Measurements from ENCODE around the gene UBR2.
"Not testable (repeated sequence)": the region's sequence is repeated elsewhere in the genome, so short reads cannot be mapped to it uniquely, and the experiment has no call there.

The UBR2 gene

GRCh38 chr6:42555477-42556457 is 8.1 kb upstream of the UBR2 start:
- DNase-seq = peak; percentile 94

GRCh38 chr6:42556462-42556861 is 7.4 kb upstream of the UBR2 start:
- no peak for DNase-seq

- DNase-seq = not testable (repeated sequence)
Measured at GRCh38 chr6:42559276-42559675, 4.6 kb upstream of the UBR2 start.

GRCh38 chr6:42561986-42562385 is 1.8 kb upstream of the UBR2 start:
- no peak for DNase-seq

GRCh38 chr6:42562788-42563405 is 932 bp upstream of the UBR2 start:
- no peak for DNase-seq

- DNase-seq = peak; percentile 76
Measured at GRCh38 chr6:42564506-42564825, 637 bp downstream of the UBR2 start.

GRCh38 chr6:42565823-42566613 is 2.2 kb downstream of the UBR2 start:
- DNase-seq = peak; percentile 63

- DNase-seq = no peak
Measured at GRCh38 chr6:42566614-42567208, 2.9 kb downstream of the UBR2 start.

GRCh38 chr6:42567237-42567636 is 3.4 kb downstream of the UBR2 start:
- not testable (repeated sequence) for DNase-seq

GRCh38 chr6:42569102-42570028 is 5.5 kb downstream of the UBR2 start:
- peak; percentile 91 for DNase-seq

- peak; percentile 67 for DNase-seq
Measured at GRCh38 chr6:42571611-42572342, 7.9 kb downstream of the UBR2 start.

GRCh38 chr6:42572523-42572922 is 8.7 kb downstream of the UBR2 start:
- DNase-seq = peak; percentile 89

GRCh38 chr6:42576538-42576937 is 12.7 kb downstream of the UBR2 start:
- DNase-seq = not testable (repeated sequence)

- no peak for DNase-seq
Measured at GRCh38 chr6:42598300-42598699, 34.5 kb downstream of the UBR2 start.

GRCh38 chr6:42599558-42599957 is 35.7 kb downstream of the UBR2 start:
- DNase-seq = no peak

GRCh38 chr6:42604150-42604549 is 40.3 kb downstream of the UBR2 start:
- DNase-seq = no peak

GRCh38 chr6:42604699-42605098 is 40.9 kb downstream of the UBR2 start:
- DNase-seq = not testable (repeated sequence)

- DNase-seq = no peak
Measured at GRCh38 chr6:42610416-42610815, 46.6 kb downstream of the UBR2 start.

GRCh38 chr6:42615518-42615917 is 51.7 kb downstream of the UBR2 start:
- no peak for DNase-seq

GRCh38 chr6:42616716-42617115 is 52.9 kb downstream of the UBR2 start:
- no peak for DNase-seq

GRCh38 chr6:42618105-42618504 is 54.3 kb downstream of the UBR2 start:
- no peak for DNase-seq

Data from OCI-M1 (cell line).